ENCODE data around the gene TSHZ2. TPM values are rescaled to one million over a fixed set of nuclear protein-coding genes. Genes with fewer than 3 reads are reported as not detected.

Gene TSHZ2
- total and polyA plus RNA-seq, 2 donors (not counting 1 experiment from before 2014, with no cell fraction given) = 1.00 to 5.7 TPM

DNA sequence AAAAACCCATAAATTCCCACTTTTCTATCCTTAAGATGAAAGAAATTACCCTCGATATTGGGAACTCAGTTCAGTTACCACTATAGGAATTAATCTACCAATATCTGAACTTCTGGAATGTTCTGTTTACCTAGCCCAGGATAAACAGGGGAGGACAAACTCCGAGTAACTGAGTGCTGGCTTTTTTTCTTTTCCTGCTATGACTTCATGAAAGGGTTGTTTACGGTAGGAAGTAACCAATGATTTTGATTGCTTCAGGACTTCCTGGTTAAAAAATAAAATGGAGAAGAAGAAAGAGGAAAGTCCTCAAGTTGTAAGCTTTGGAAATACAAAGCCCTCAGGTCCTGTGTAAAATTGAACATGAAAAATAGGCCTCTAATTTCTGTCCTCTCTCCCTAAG, 453.8 kb downstream of the TSHZ2 start:
- no peak overlapping the region for H3K27ac Mint-ChIP-seq
- POLR2A ChIA-PET = no interaction called here
- no peaks in the 10 kb centered on the region for H3K36me3 ChIP-seq (replicated peaks in 1 of 2; ENCODE audit: control extremely low read depth in 1 of 2, control insufficient read depth in 1 of 2, extremely low read depth in 1 of 2, insufficient read depth in 2 of 2, low read length in 1 of 2)

DNA sequence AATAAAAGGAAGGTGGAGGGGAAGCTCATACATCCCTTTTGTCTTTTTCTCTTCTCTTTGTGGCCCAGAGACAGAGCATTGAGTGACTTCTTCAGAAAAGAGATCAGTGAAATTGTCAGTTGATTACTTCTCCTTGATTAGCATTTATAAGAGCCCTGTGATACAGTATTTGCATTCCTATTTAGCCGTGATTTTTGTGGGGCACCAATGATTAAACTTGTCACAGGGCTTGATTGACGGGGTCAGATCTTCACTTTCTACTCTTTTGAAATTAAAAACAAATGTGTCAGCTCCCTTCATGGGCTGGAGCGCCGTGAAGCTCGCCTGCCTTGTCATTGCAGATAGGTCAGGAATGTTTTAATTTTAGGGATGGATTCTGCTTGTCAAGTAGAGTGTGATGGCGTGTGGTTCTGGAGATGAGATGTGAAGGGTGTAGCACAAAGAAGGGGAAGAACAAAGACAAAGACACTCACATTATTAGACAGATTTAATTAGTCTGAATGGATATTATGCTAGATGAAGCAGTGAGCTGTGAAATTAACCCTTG, 454.7 kb downstream of the TSHZ2 start:
- Histone ChIP-seq H3K4me1 (ENCODE audit: control insufficient read depth in 2 of 2, insufficient read depth in 2 of 2, low read length in 2 of 2) (no peaks in the 10 kb centered on the region), H3K27me3 (replicated peaks in 1 of 4; ENCODE audit: control extremely low read depth in 1 of 4, control insufficient read depth in 3 of 4, insufficient read depth in 4 of 4, low read length in 3 of 4) (peaks cover 0 to 5% (median 2%) of the 10 kb centered on the region in 4 experiments), H2AFZ (ENCODE audit: insufficient read depth, low read depth, low read length, poor library complexity, severe bottlenecking) (no peak overlapping the region), H3K9me3 (ENCODE audit: control extremely low read depth in 1 of 3, control insufficient read depth in 2 of 3, insufficient read depth in 1 of 3, low read length in 2 of 3) (no peaks in the 10 kb centered on the region), H3K9ac (ENCODE audit: low read length) (no peak overlapping the region), H3K4me2 (replicated peaks; ENCODE audit: low read depth, low read length, poor library complexity, severe bottlenecking) (no peak overlapping the region), H4K20me1 (ENCODE audit: control insufficient read depth, insufficient read depth, low read length, poor library complexity, severe bottlenecking) (no peaks in the 10 kb centered on the region), H3K79me2 (ENCODE audit: control insufficient read depth, insufficient read depth, low read length) (no peaks in the 10 kb centered on the region), H3K27ac (ENCODE audit: low read length in 2 of 2) (no peak overlapping the region), H3K36me3 (replicated peaks in 1 of 2; ENCODE audit: control extremely low read depth in 1 of 2, control insufficient read depth in 1 of 2, extremely low read depth in 1 of 2, insufficient read depth in 2 of 2, low read length in 1 of 2) (no peaks in the 10 kb centered on the region), H3K4me3 (ENCODE audit: control extremely low read depth in 1 of 5, extremely low read depth in 1 of 5, insufficient read depth in 1 of 5, low read depth in 2 of 5, low read length in 4 of 5) (no peak overlapping the region)
- CTCF ChIA-PET = no interaction called here
- H3K27ac Mint-ChIP-seq = no peak overlapping the region
- H3K9me3 Mint-ChIP-seq (ENCODE audit: insufficient read depth) = no peaks in the 10 kb centered on the region
- intact Hi-C loops (cut with micrococcal nuclease) = no loop called here
- H3K4me1 Mint-ChIP-seq = no peaks in the 10 kb centered on the region
- WGBS (ENCODE audit: insufficient coverage) = no CpG with 5 or more reads among the region's 6 CpGs
- H3K4me3 Mint-ChIP-seq = no peak overlapping the region
- TF ChIP-seq, protein P1, sequence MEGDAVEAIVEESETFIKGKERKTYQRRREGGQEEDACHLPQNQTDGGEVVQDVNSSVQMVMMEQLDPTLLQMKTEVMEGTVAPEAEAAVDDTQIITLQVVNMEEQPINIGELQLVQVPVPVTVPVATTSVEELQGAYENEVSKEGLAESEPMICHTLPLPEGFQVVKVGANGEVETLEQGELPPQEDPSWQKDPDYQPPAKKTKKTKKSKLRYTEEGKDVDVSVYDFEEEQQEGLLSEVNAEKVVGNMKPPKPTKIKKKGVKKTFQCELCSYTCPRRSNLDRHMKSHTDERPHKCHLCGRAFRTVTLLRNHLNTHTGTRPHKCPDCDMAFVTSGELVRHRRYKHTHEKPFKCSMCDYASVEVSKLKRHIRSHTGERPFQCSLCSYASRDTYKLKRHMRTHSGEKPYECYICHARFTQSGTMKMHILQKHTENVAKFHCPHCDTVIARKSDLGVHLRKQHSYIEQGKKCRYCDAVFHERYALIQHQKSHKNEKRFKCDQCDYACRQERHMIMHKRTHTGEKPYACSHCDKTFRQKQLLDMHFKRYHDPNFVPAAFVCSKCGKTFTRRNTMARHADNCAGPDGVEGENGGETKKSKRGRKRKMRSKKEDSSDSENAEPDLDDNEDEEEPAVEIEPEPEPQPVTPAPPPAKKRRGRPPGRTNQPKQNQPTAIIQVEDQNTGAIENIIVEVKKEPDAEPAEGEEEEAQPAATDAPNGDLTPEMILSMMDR (IDR thresholded peaks at IDR 0.05) = no peak
- no peak for TF ChIP-seq EZH2 (IDR thresholded peaks at IDR 0.05; ENCODE audit: borderline replicate concordance, insufficient read depth, low read depth, low read length, poor library complexity, severe bottlenecking)
- POLR2A ChIA-PET = no interaction called here
- DNase-seq = no peak
- ATAC-seq (ENCODE audit: low read depth) = no peak
- H3K27me3 Mint-ChIP-seq = peaks cover 28% of the 10 kb centered on the region

More for the DNA sequence above, 453.8 kb downstream of the TSHZ2 start:
- H3K27ac ChIP-seq (ENCODE audit: low read length in 2 of 2) = no peak overlapping the region
- H3K9me3 ChIP-seq (ENCODE audit: control extremely low read depth in 1 of 3, control insufficient read depth in 2 of 3, insufficient read depth in 1 of 3, low read length in 2 of 3) = no peaks in the 10 kb centered on the region
- ATAC-seq (ENCODE audit: low read depth) = no peak
- no peaks in the 10 kb centered on the region for H3K9me3 Mint-ChIP-seq (ENCODE audit: insufficient read depth)
- peaks cover 30% of the 10 kb centered on the region for H3K27me3 Mint-ChIP-seq
- intact Hi-C loops (cut with micrococcal nuclease) = no loop called here
- H3K9ac ChIP-seq (ENCODE audit: low read length) = no peak overlapping the region
- CTCF ChIA-PET = no interaction called here
- H2AFZ ChIP-seq (ENCODE audit: insufficient read depth, low read depth, low read length, poor library complexity, severe bottlenecking) = no peak overlapping the region
- H3K4me3 ChIP-seq (ENCODE audit: control extremely low read depth in 1 of 5, extremely low read depth in 1 of 5, insufficient read depth in 1 of 5, low read depth in 2 of 5, low read length in 4 of 5) = no peak overlapping the region
- no peaks in the 10 kb centered on the region for H3K79me2 ChIP-seq (ENCODE audit: control insufficient read depth, insufficient read depth, low read length)
- no peak overlapping the region for H3K4me2 ChIP-seq (replicated peaks; ENCODE audit: low read depth, low read length, poor library complexity, severe bottlenecking)
- H3K27me3 ChIP-seq (replicated peaks in 1 of 4; ENCODE audit: control extremely low read depth in 1 of 4, control insufficient read depth in 3 of 4, insufficient read depth in 4 of 4, low read length in 3 of 4) = peaks cover 0 to 5% (median 2%) of the 10 kb centered on the region in 4 experiments
- no peak for DNase-seq
- H4K20me1 ChIP-seq (ENCODE audit: control insufficient read depth, insufficient read depth, low read length, poor library complexity, severe bottlenecking) = no peaks in the 10 kb centered on the region
- no peak overlapping the region for H3K4me3 Mint-ChIP-seq
- 29% methylated on average over 1 of the region's 3 CpGs for WGBS (ENCODE audit: insufficient coverage)
- no peak for TF ChIP-seq EZH2 (IDR thresholded peaks at IDR 0.05; ENCODE audit: borderline replicate concordance, insufficient read depth, low read depth, low read length, poor library complexity, severe bottlenecking)
- TF ChIP-seq, protein P1 (IDR thresholded peaks at IDR 0.05) = no peak
- H3K4me1 Mint-ChIP-seq = no peaks in the 10 kb centered on the region
- H3K4me1 ChIP-seq (ENCODE audit: control insufficient read depth in 2 of 2, insufficient read depth in 2 of 2, low read length in 2 of 2) = no peaks in the 10 kb centered on the region
